ENCODE measurements around the gene RANBP9. TPM values are rescaled to one million over a fixed set of nuclear protein-coding genes. Genes with fewer than 3 reads are reported as not detected.
A peak's percentile ranks its signal among the peaks of the same experiment; 100 is the strongest.

The RANBP9 gene
- total and polyA plus RNA-seq, 9 of the 15 experiments (the other 6 are each of a cell fraction or from before 2014, with no cell fraction given), result 27.5 to 130 (median 61.5) TPM

GRCh38 chr6:13696226-13696625 is 15.4 kb downstream of the RANBP9 start:
- H3K36me3 ChIP-seq (ENCODE audit: control insufficient read depth, insufficient read depth, low read length), result peaks cover 64% of the 10 kb centered on the region
- BruUV-seq (replicated peaks), result no TSS peak
- in situ Hi-C loops (cut with MboI), result no loop called here
- H3K9ac ChIP-seq (ENCODE audit: insufficient read depth in 1 of 2, low read depth in 2 of 2, low read length in 2 of 2), result no peak overlapping the region
- peaks cover 11% of the 10 kb centered on the region; the same call in 1 of the 2 replicates for H4K20me1 ChIP-seq (replicated peaks; ENCODE audit: control insufficient read depth, insufficient read depth, low read length)
- no peak overlapping the region for H3K4me2 ChIP-seq (ENCODE audit: insufficient read depth, low read length)
- ChIA-PET POLR2A (interaction anchor here (1.1 to 3.9 kb wide), 6 partner anchors 9 to 41 kb away, joined by 3 to 28 read pairs (median 8); partner anchors contain the start of gene RANBP9), CTCF (ENCODE audit: low intra/inter-chr PET ratio) (no interaction called here)
- no peak overlapping the region for H2AFZ ChIP-seq (ENCODE audit: low read depth, low read length)
- no peaks in the 10 kb centered on the region for H3K27me3 ChIP-seq (ENCODE audit: control insufficient read depth in 2 of 2, insufficient read depth in 2 of 2, low read length in 2 of 2)
- no peak overlapping the region for H3K4me3 ChIP-seq
- TF ChIP-seq HMG20A (CRISPR knock-in tag; conservative IDR thresholded peaks at IDR 0.05) (no peak), HOXB6 (CRISPR knock-in tag; IDR thresholded peaks at IDR 0.05; ENCODE audit: borderline replicate concordance) (0 out of 2 replicates have a peak, but pooled peaks have one; percentile 15)
- no peaks in the 10 kb centered on the region for H3K9me3 ChIP-seq (replicated peaks; ENCODE audit: control insufficient read depth, insufficient read depth, low read depth, low read length)
- peaks cover 95% of the 10 kb centered on the region for H3K79me2 ChIP-seq (ENCODE audit: control insufficient read depth, insufficient read depth, low read length)
- DNase-seq (ENCODE audit: extremely low read depth in 1 of 4, low spot score in 3 of 4), result no peak
- no peak for ATAC-seq
- WGBS (ENCODE audit: insufficient coverage, low coverage, missing lambda C conversion rate), result 88% methylated on average over 1 of the region's 1 CpG
- no peak for FAIRE-seq
- no peak overlapping the region for H3K27ac ChIP-seq (ENCODE audit: extremely low read depth, low read depth, low read length)
- intact Hi-C loops (cut with micrococcal nuclease), result no loop called here
- peaks cover 0 to 38% of the 10 kb centered on the region in 2 experiments; a peak in 2 of 5 replicates for H3K4me1 ChIP-seq (replicated peaks in 1 of 2; ENCODE audit: control insufficient read depth in 2 of 2, insufficient read depth in 2 of 2, low read length in 2 of 2)
- H3K9me1 ChIP-seq (ENCODE audit: control insufficient read depth, insufficient read depth, low read length), result no peaks in the 10 kb centered on the region

DNA sequence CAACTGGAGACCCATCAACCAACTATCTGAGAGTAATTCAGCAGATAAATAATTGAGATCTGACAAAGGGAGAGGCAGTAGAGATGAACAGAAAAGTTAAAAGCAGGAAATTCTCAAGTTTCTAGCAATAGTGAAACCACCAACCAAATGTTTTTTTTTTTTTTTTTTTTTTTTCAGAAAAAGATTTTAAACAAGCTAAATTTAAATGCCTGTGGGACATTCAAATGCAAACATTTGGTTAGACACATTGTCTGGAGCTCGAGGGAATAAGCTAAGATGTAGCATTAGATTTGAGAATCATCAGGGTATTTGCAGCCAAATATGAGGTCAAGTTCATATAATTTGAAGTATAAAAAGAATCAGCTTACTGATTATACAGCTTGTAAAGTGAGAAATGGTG is 16.4 kb downstream of the RANBP9 start:
- peaks cover 0 to 30% of the 10 kb centered on the region in 2 experiments; a peak in 2 of 5 replicates for H3K4me1 ChIP-seq (replicated peaks in 1 of 2; ENCODE audit: control insufficient read depth in 2 of 2, insufficient read depth in 2 of 2, low read length in 2 of 2)
- no peaks in the 10 kb centered on the region for H3K9me1 ChIP-seq (ENCODE audit: control insufficient read depth, insufficient read depth, low read length)
- no TSS peak for BruUV-seq (replicated peaks)
- no peak overlapping the region for H2AFZ ChIP-seq (ENCODE audit: low read depth, low read length)
- no peak for FAIRE-seq
- CTCF ChIA-PET (ENCODE audit: low intra/inter-chr PET ratio), result no interaction called here
- peaks cover 3% of the 10 kb centered on the region; the same call in 1 of the 2 replicates for H4K20me1 ChIP-seq (replicated peaks; ENCODE audit: control insufficient read depth, insufficient read depth, low read length)
- ATAC-seq, result peak; percentile 8; the same call in 2 of the 3 replicates
- no peaks in the 10 kb centered on the region for H3K27me3 ChIP-seq (ENCODE audit: control insufficient read depth in 2 of 2, insufficient read depth in 2 of 2, low read length in 2 of 2)
- peaks cover 94% of the 10 kb centered on the region for H3K79me2 ChIP-seq (ENCODE audit: control insufficient read depth, insufficient read depth, low read length)
- POLR2A ChIA-PET, result interaction anchor here (1.1 to 3.9 kb wide), 7 partner anchors 8 to 40 kb away, joined by 3 to 28 read pairs (median 6); partner anchors contain the start of gene RANBP9
- H3K4me2 ChIP-seq (ENCODE audit: insufficient read depth, low read length), result no peak overlapping the region
- H3K4me3 ChIP-seq, result no peak overlapping the region
- DNase-seq (ENCODE audit: extremely low read depth in 1 of 4, low spot score in 3 of 4), result no peak
- in situ Hi-C loops (cut with MboI), result no loop called here
- peaks cover 70% of the 10 kb centered on the region for H3K36me3 ChIP-seq (ENCODE audit: control insufficient read depth, insufficient read depth, low read length)
- H3K27ac ChIP-seq (ENCODE audit: extremely low read depth, low read depth, low read length), result peak overlapping the region; percentile 26; the same call in 1 of the 3 replicates
- intact Hi-C loops (cut with micrococcal nuclease), result no loop called here
- WGBS (ENCODE audit: insufficient coverage, low coverage, missing lambda C conversion rate), result 43% methylated on average over 1 of the region's 1 CpG
- no peaks in the 10 kb centered on the region for H3K9me3 ChIP-seq (replicated peaks; ENCODE audit: control insufficient read depth, insufficient read depth, low read depth, low read length)
- no peak overlapping the region for H3K9ac ChIP-seq (ENCODE audit: insufficient read depth in 1 of 2, low read depth in 2 of 2, low read length in 2 of 2)
- TF ChIP-seq CBFA2T3 (IDR thresholded peaks at IDR 0.05) (no peak), ZFP30 (CRISPR knock-in tag; IDR thresholded peaks at IDR 0.05; ENCODE audit: borderline replicate concordance) (no peak), ZNF695 (CRISPR knock-in tag; IDR thresholded peaks at IDR 0.05) (no peak), SFPQ (IDR thresholded peaks at IDR 0.05; ENCODE audit: low read depth, low read length) (no peak), RBM17 (IDR thresholded peaks at IDR 0.05; ENCODE audit: borderline replicate concordance, low read depth, low read length) (no peak)
- TF ChIP-seq, protein P1, sequence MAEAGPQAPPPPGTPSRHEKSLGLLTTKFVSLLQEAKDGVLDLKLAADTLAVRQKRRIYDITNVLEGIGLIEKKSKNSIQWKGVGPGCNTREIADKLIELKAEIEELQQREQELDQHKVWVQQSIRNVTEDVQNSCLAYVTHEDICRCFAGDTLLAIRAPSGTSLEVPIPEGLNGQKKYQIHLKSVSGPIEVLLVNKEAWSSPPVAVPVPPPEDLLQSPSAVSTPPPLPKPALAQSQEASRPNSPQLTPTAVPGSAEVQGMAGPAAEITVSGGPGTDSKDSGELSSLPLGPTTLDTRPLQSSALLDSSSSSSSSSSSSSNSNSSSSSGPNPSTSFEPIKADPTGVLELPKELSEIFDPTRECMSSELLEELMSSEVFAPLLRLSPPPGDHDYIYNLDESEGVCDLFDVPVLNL (CRISPR knock-in tag; IDR thresholded peaks at IDR 0.05; ENCODE audit: low read depth), result no peak
- TF ChIP-seq, protein P2, sequence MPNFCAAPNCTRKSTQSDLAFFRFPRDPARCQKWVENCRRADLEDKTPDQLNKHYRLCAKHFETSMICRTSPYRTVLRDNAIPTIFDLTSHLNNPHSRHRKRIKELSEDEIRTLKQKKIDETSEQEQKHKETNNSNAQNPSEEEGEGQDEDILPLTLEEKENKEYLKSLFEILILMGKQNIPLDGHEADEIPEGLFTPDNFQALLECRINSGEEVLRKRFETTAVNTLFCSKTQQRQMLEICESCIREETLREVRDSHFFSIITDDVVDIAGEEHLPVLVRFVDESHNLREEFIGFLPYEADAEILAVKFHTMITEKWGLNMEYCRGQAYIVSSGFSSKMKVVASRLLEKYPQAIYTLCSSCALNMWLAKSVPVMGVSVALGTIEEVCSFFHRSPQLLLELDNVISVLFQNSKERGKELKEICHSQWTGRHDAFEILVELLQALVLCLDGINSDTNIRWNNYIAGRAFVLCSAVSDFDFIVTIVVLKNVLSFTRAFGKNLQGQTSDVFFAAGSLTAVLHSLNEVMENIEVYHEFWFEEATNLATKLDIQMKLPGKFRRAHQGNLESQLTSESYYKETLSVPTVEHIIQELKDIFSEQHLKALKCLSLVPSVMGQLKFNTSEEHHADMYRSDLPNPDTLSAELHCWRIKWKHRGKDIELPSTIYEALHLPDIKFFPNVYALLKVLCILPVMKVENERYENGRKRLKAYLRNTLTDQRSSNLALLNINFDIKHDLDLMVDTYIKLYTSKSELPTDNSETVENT (CRISPR knock-in tag; IDR thresholded peaks at IDR 0.05), result no peak

Measured in K562 (cell line).